ENCODE results near the gene LAMA2. TPM values are rescaled to one million over a fixed set of nuclear protein-coding genes. Genes with fewer than 3 reads are reported as not detected.

Gene LAMA2
- total RNA-seq, 1 donor from 2014 or later, result 115 TPM

- intact Hi-C loops (cut with DNase I), result no loop called here
- ATAC-seq (ENCODE audit: poor library complexity) (no peak), DNase-seq (no peak)
These were observed 423.9 kb downstream of the LAMA2 start for GRCh38 chr6:129306826-129307225.

GRCh38 chr6:129307845-129308244 is 424.9 kb downstream of the LAMA2 start:
- intact Hi-C loops (cut with DNase I), result no loop called here
- DNase-seq (no peak), ATAC-seq (ENCODE audit: poor library complexity) (no peak)

DNA sequence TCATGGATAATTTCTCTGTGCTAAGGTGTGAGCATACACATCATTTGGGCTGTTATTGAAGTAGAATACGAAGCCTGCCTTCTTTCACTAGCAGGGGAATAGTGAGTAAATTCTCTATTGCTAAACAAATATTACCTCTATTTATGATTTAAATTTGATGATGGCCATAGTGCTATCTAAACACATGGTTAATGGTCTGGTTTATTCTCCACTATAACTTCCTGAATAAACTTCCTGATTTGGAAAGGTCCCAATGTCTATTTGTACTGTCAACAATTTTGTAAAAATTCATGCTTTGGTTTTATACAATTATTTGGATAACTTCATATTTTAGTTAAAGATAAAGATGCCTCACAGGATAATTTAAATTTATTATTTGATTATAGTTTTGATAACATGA is 426.2 kb downstream of the LAMA2 start:
- no peak for ATAC-seq (ENCODE audit: poor library complexity)
- DNase-seq, result no peak
- intact Hi-C loops (cut with DNase I), result no loop called here

GRCh38 chr6:129312880-129313279 is 429.9 kb downstream of the LAMA2 start:
- intact Hi-C loops (cut with DNase I), result no loop called here
- DNase-seq (no peak), ATAC-seq (ENCODE audit: poor library complexity) (peak; percentile 86)

- ATAC-seq (ENCODE audit: poor library complexity) (peak; percentile 83), DNase-seq (peak; percentile 45)
- intact Hi-C loops (cut with DNase I), result no loop called here
These were observed 431.6 kb downstream of the LAMA2 start for GRCh38 chr6:129314575-129314974.

- no peak for ATAC-seq (ENCODE audit: poor library complexity)
- intact Hi-C loops (cut with DNase I), result no loop called here
- DNase-seq, result no peak
These were observed 435.2 kb downstream of the LAMA2 start for GRCh38 chr6:129317931-129318820.

DNA sequence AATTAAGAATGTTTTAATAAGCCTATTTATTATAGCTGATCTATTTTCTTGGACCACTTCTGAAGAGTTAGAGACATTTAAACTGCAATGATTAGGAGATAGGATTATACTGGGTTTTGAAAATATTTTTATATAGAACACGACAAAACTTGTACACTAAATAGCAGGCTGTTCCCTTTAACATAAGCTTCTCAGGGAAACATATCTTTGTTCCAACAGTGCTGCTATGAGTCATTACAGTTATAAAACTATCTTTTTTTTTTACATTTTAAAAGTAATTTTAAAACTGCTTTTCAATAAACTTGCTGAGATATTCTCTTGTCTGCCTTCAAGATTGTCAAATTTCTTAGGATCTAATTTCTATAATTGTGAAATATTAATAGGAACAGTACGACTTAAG is 438.0 kb downstream of the LAMA2 start:
- ATAC-seq (ENCODE audit: poor library complexity) (no peak), DNase-seq (no peak)
- intact Hi-C loops (cut with DNase I), result no loop called here

- ATAC-seq (ENCODE audit: poor library complexity) (no peak), DNase-seq (no peak)
- intact Hi-C loops (cut with DNase I), result no loop called here
These were observed 438.4 kb downstream of the LAMA2 start for GRCh38 chr6:129321303-129321702.

GRCh38 chr6:129324345-129324744 is 441.4 kb downstream of the LAMA2 start:
- ATAC-seq (ENCODE audit: poor library complexity), result no peak
- DNase-seq, result no peak
- intact Hi-C loops (cut with DNase I), result no loop called here

DNA sequence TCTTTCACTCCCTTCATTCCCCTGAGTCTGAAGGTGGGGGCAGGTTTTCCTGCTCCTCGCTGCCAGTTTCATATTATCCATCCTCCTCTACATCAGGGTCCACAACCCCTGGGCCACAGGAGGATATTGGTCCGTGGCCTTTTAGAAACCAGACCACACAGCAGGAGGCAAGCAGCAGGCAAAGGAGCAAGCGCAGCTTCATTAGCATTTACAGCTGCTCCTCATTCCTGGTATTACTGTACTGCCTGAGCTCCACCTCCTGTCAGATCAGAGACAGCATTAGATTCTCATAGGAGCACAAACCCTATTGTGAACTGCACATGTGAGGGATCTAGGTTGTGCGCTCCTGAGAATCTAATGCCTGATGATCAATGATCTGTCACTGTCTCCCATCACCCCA is 446.7 kb downstream of the LAMA2 start:
- intact Hi-C loops (cut with DNase I), result no loop called here
- DNase-seq (no peak), ATAC-seq (ENCODE audit: poor library complexity) (no peak)

- no peak for ATAC-seq (ENCODE audit: poor library complexity)
- intact Hi-C loops (cut with DNase I), result no loop called here
- no peak for DNase-seq
These were observed 448.7 kb downstream of the LAMA2 start for GRCh38 chr6:129331450-129332138.

GRCh38 chr6:129335792-129336191 is 452.9 kb downstream of the LAMA2 start:
- intact Hi-C loops (cut with DNase I), result no loop called here
- ATAC-seq (ENCODE audit: poor library complexity) (no peak), DNase-seq (no peak)

DNA sequence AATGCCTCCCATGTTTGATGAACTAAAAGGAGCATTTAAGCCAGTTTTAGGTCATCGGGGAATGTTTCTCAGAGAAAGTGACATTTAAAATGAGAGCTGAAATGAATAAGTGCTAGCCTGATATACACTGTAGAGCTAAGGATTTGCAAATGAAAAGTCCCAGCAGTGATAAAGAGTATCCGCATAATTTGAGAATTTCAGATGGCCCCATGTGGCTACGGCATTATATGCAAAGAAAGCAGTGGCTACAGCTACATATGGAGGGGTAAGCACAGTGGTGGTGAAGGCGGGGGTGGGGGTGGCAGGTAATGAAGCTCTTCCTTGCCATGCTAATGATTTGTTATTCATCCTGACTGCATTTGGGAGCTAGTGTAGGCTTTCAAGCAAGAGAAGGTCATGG is 455.7 kb downstream of the LAMA2 start:
- intact Hi-C loops (cut with DNase I), result no loop called here
- ATAC-seq (ENCODE audit: poor library complexity) (no peak), DNase-seq (no peak)

DNA sequence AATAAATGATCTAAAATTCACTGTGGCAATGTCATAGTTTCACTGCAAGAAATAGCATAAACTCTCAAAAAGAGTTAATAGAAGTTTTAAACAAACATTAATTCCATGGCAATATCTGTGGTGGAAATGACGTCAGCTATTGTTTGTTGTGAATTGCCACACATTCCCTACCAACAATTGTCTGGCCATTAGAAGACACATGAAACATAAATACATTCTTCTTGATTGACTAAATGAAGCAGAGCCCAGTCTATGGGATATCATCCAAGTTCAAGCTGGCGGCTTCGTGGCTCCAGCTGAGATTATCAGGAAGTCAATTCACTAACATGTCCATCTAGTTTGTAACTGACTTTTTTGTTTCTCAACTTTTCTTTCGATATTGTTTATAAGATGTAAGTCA is 458.0 kb downstream of the LAMA2 start:
- intact Hi-C loops (cut with DNase I), result no loop called here
- peak; percentile 61 for ATAC-seq (ENCODE audit: poor library complexity)

GRCh38 chr6:129342243-129342642 is 459.3 kb downstream of the LAMA2 start:
- peak; percentile 50 for ATAC-seq (ENCODE audit: poor library complexity)
- intact Hi-C loops (cut with DNase I), result no loop called here
- DNase-seq, result no peak

More for the DNA sequence above, 458.0 kb downstream of the LAMA2 start:
- peak; percentile 47 for DNase-seq

DNA sequence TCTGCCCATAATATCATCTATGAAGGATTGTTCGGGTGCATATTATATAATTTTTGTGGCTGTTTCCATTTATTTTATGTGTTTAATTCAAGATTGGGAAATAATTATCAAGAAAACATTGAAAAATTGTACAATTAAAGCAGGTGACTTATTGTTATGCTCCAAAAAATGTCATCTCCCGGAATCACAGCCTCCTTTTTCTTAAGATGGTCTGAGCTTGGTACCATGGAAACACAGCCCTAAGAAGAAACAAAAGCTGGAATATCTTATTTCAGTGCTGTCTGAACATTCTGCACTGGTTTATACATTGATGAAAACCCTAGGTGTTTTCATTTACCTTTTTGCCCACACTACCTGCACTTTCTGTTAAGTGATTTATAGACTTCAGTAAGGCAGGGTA is 459.9 kb downstream of the LAMA2 start:
- ATAC-seq (ENCODE audit: poor library complexity) (no peak), DNase-seq (no peak)
- intact Hi-C loops (cut with DNase I), result no loop called here

DNA sequence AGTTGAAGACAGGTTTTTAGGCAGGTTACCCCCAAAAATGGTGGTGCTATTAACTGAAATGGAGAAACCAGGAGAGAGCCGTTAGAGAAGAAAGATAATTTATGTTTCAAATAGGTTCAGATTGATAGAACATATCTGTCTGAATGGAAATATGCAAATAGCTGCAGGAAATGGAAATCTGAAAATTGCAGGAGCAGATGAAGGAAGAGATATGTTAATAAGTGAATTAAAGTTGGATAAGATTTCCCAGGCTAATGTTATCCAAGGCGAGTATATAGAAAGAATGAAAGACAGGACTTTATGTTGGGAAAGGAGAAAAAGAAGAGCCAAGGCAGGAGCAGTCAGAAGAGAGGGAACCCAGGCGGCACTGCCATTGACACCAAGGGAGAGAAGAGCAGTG is 461.4 kb downstream of the LAMA2 start:
- DNase-seq (no peak), ATAC-seq (ENCODE audit: poor library complexity) (no peak)
- intact Hi-C loops (cut with DNase I), result no loop called here

DNA sequence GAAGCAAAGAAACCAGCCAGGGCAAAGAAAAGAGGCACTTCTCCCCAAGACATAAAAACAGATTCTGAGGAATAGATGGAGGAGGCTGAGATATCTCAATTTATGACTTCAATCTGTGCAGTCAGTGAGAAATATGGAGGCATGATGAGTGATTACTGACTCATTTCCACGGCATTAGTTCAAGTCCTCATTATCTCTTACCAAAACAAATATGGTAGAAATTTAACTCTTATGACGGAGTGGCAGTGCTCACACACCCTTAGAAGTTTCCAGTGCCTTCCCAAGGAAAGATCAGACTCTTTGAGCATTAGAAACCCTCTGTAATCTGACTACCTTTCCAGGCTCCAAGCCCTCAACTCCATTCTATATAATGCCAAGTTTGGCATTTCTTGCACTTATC is 463.0 kb downstream of the LAMA2 start:
- DNase-seq (no peak), ATAC-seq (ENCODE audit: poor library complexity) (no peak)
- intact Hi-C loops (cut with DNase I), result no loop called here

DNA sequence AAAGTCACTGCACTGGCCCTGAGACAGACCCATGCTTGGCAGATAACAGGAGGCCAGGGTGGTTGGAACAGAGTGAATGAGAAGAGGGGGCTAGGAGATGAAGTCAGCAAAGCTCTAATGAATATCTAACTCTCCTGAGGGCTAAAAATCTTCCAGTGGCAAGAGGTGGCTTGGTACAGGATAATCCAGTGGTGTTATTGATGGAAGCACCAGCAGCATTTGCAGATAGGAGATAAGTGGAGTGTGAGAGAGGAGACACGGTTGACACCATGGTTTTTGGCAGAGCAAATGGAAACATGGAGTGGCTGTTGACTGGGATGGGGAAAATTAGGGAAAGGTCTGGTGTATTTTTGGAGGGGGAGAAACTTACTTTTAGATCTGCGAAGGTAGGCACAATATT is 464.0 kb downstream of the LAMA2 start:
- intact Hi-C loops (cut with DNase I), result no loop called here
- peak; percentile 91 for ATAC-seq (ENCODE audit: poor library complexity)
- DNase-seq, result no peak

GRCh38 chr6:129350278-129350677 is 467.3 kb downstream of the LAMA2 start:
- intact Hi-C loops (cut with DNase I), result no loop called here
- DNase-seq (no peak), ATAC-seq (ENCODE audit: poor library complexity) (no peak)

Data from Right ventricle myocardium superior (tissue), 1 donor.